Mucosa of descending colon (tissue), 3 donors: ENCODE results near the gene GALNT9. TPM values are rescaled to one million over a fixed set of nuclear protein-coding genes. Genes with fewer than 3 reads are reported as not detected.
A peak's percentile ranks its signal among the peaks of the same experiment; 100 is the strongest.

ENCODE experiments used
- ATAC-seq: fragments of 200-7000 bp; cut with Tn5 transposase; one replicate; pipeline ENCODE4 v1.9.1; 2020; ENCODE audit warnings: mild to moderate bottlenecking, moderate library complexity
- DNase-seq, 3 donors: peaks; one replicate each; pipeline ENCODE4 v3.0.0-alpha.2; 2020
- H3K36me3 ChIP-seq: fragments of 200-600 bp; one replicate; pipeline ENCODE4 v1.8.0; 2021; ENCODE audit warnings: low read depth, mild to moderate bottlenecking
- H3K4me1 ChIP-seq: fragments of 200-600 bp; one replicate; pipeline ENCODE4 v1.8.0; 2021; ENCODE audit warnings: low read depth, mild to moderate bottlenecking
- H3K4me3 ChIP-seq: fragments of 200-600 bp; one replicate; pipeline ENCODE4 v1.8.0; 2021; ENCODE audit warnings: mild to moderate bottlenecking
- H3K9me3 ChIP-seq: fragments of 200-600 bp; one replicate; pipeline ENCODE4 v1.8.0; 2021; ENCODE audit warnings: mild to moderate bottlenecking
- intact Hi-C, 2 donors: fragments of 100-400 bp; cut with DNase I in 1 of 2; cut with micrococcal nuclease in 1 of 2; formaldehyde crosslinking; loops; one replicate each; pipeline versions ENCODE4 v1.11.0 to v1.11.1; 2022; cut with DNase I, micrococcal nuclease
- total RNA-seq, 3 donors: library from RNA; stranded (reverse); fragmentation: NEBNext Ultra II Directional in 2 of 3; extraction: Animal tissue kit (Norgen Biotek cat#: 25700) in 2 of 3; gene quantifications; one replicate each; pipeline versions ENCODE4 v1.2.1 to v1.2.4, GENCODE V29; 2021 to 2023
- TF ChIP-seq, protein P1 (sequence below): fragments of 200-600 bp; IDR thresholded peaks from one replicate; pipeline ENCODE4 v1.8.0; 2022; ENCODE audit warnings: antibody characterized with exemption, mild to moderate bottlenecking
- donor health status: DM: no; HTN: no; CAD: no; lungs with moderate emphysema.
- donor health status: DM: no; HTN: no; CAD: no.
- donor health status: DM: no; HTN: yes; CAD: no.

The GALNT9 gene
- total RNA-seq, 3 donors from 2014 or later = 0.43 to 3.7 TPM; not detected in 1

DNA sequence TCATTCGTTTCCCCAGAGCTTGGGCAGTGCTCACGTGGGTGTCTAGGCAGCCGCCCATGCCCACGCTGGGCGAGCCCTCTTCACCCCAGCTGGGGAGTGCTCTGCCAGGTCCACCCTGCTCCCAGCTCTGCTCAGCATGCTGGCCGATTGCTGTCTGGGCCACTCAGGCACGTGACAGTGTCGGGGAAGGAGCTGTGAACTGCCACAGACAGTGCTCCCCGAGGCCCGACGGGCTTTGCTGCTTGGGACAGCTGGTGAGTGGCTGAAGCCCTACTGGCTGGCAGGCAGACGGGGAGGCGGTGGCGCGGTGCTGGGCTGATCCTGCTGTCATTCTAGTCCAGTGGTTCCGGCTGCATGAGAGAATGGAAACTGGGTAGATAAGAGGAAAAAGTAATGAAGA lies 169.4 kb downstream of the GALNT9 start:
- no peaks in the 10 kb centered on the region for H3K36me3 ChIP-seq

GRCh38 chr12:132159555-132160003 lies 169.8 kb downstream of the GALNT9 start:
- Histone ChIP-seq H3K36me3 (no peaks in the 10 kb centered on the region), H3K4me1 (no peaks in the 10 kb centered on the region), H3K4me3 (no peak overlapping the region), H3K9me3 (no peaks in the 10 kb centered on the region)
- TF ChIP-seq, protein P1, sequence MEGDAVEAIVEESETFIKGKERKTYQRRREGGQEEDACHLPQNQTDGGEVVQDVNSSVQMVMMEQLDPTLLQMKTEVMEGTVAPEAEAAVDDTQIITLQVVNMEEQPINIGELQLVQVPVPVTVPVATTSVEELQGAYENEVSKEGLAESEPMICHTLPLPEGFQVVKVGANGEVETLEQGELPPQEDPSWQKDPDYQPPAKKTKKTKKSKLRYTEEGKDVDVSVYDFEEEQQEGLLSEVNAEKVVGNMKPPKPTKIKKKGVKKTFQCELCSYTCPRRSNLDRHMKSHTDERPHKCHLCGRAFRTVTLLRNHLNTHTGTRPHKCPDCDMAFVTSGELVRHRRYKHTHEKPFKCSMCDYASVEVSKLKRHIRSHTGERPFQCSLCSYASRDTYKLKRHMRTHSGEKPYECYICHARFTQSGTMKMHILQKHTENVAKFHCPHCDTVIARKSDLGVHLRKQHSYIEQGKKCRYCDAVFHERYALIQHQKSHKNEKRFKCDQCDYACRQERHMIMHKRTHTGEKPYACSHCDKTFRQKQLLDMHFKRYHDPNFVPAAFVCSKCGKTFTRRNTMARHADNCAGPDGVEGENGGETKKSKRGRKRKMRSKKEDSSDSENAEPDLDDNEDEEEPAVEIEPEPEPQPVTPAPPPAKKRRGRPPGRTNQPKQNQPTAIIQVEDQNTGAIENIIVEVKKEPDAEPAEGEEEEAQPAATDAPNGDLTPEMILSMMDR = no peak
- peak; percentile 35 for ATAC-seq
- intact Hi-C loops = no loop called here
- no peak for DNase-seq

More for the DNA sequence above, 169.4 kb downstream of the GALNT9 start:
- Histone ChIP-seq H3K4me1 (no peaks in the 10 kb centered on the region), H3K9me3 (no peaks in the 10 kb centered on the region), H3K4me3 (no peak overlapping the region)
- TF ChIP-seq, protein P1 = no peak
- ATAC-seq = no peak
- intact Hi-C loops = no loop called here
- peak in 1 of 3 donors; percentile 49 for DNase-seq

DNA sequence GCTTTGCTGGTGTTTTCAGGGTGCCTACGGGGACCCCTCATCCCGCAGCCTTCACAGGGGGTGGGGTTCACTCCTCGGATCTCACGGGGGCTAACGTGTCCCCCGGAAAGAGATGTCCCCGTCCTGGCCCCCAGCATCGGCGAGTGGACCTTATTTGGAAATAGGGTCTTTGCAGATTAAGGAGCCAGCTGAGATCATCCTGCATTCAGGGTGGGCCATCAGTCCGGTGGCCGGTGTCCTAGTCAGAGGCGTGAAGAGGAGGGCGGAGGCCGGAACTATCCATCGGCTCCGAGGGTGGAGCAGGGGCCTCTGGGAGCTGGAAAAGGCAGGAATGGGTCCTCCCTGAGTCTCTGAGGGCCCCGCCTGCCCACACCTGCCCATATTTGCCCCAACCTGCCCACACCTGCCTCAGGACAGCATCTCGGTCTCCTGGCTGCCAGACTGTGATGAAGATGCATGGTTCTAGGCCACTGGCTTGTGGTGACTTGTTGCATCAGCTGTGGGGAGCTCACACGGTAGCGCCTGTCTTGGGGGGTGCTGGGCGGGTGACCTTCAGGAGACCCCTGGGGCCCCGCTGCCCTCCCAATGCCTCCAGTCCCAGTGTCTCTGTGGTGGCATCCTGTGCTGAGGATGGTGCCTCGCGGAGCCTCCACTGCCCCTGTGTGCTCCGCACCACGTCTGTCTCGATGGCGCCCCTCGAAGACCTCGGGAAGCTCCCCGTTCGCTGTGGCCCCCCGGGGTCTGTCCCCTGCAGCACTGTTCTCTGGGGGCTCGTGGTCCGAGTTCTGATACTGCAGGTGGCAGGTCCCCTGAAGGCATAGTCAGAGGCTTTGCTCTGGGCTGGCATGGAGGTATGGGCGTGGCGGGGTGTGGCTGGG lies 170.5 kb downstream of the GALNT9 start:
- Histone ChIP-seq H3K36me3 (no peaks in the 10 kb centered on the region), H3K4me3 (no peak overlapping the region), H3K4me1 (peaks cover 5% of the 10 kb centered on the region), H3K9me3 (no peaks in the 10 kb centered on the region)
- intact Hi-C loops = no loop called here
- DNase-seq = peak in 2 of 3 donors; percentile 31 to 40
- TF ChIP-seq, protein P1 = no peak
- no peak for ATAC-seq

DNA sequence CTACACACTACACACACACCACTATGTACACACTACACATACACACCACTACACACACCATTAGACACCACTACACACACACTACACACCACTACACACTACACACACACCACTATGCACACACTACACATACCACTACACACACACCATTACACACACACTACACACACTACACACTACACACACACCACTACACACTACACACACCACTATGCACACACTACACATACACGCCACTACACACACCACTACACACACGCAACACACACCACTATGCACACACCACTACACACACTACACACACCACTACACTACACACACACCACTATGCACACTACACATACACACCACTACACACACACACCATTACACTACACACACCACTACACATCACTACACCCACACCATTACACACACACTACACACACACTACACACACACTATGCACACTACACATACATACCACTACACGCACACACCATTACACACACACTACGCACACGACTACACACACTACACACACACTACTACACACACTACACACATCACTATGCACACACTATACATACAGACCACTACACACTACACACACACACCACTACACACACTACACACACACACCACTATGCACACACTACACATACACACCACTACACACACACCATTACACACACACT lies 171.5 kb downstream of the GALNT9 start:
- no peak for ATAC-seq
- H3K4me1 ChIP-seq = peaks cover 6% of the 10 kb centered on the region
- TF ChIP-seq, protein P1 = no peak
- H3K36me3 ChIP-seq = no peaks in the 10 kb centered on the region
- H3K4me3 ChIP-seq = no peak overlapping the region
- H3K9me3 ChIP-seq = no peaks in the 10 kb centered on the region
- DNase-seq = no peak
- intact Hi-C loops = no loop called here

GRCh38 chr12:132156573-132157325 lies 172.6 kb downstream of the GALNT9 start:
- H3K36me3 ChIP-seq = no peaks in the 10 kb centered on the region
- intact Hi-C loops = no loop called here
- ATAC-seq = no peak
- H3K9me3 ChIP-seq = no peaks in the 10 kb centered on the region
- TF ChIP-seq, protein P1 = no peak
- H3K4me1 ChIP-seq = peaks cover 6% of the 10 kb centered on the region
- no peak overlapping the region for H3K4me3 ChIP-seq
- DNase-seq = no peak
